ENCODE data around the gene DIP2A. TPM values are rescaled to one million over a fixed set of nuclear protein-coding genes. Genes with fewer than 3 reads are reported as not detected.

Gene DIP2A
- total RNA-seq, 6 experiments from 2014 or later = 20.0 to 24.1 (median 21.7) TPM

- TF ChIP-seq CTCF (IDR thresholded peaks at IDR 0.05) = no peak
- DNase-seq = peak; percentile 70
- Mint-ChIP-seq H3K4me3 (no peak overlapping the region), H3K4me1 (ENCODE audit: low read depth) (peaks cover 20% of the 10 kb centered on the region), H3K27ac (peak overlapping the region; percentile 59), H3K27me3 (ENCODE audit: insufficient read depth) (peaks cover 12% of the 10 kb centered on the region), H3K36me3 (ENCODE audit: low read depth) (peaks cover 18% of the 10 kb centered on the region), H3K9me3 (peaks cover 18% of the 10 kb centered on the region)
Observed at GRCh38 chr21:46618738-46619379, 160.2 kb downstream of the DIP2A start.

Other genes with a start within 250 kb of the DIP2A start
- 10 to 100 TPM; 47.9 to 61.3 (median 50.6) TPM for gene LSS, start 230.1 kb upstream of the DIP2A start, total RNA-seq (2021; fragmentation: NEBNext Ultra II Directional; extraction: Animal tissue kit (Norgen Biotek cat#: 25700))
- gene MCM3AP, start 173.3 kb upstream of the DIP2A start, total RNA-seq (2021; fragmentation: NEBNext Ultra II Directional; extraction: Animal tissue kit (Norgen Biotek cat#: 25700)) = 10 to 100 TPM; 85.7 to 91.8 (median 86.9) TPM
- 10 to 100 TPM; 12.5 to 16.0 (median 15.5) TPM for gene YBEY, start 172.5 kb upstream of the DIP2A start, total RNA-seq (2021; fragmentation: NEBNext Ultra II Directional; extraction: Animal tissue kit (Norgen Biotek cat#: 25700))
- 1 to 10 TPM; 5.2 to 7.7 (median 7.1) TPM for gene C21orf58, start 135.0 kb upstream of the DIP2A start, total RNA-seq (2021; fragmentation: NEBNext Ultra II Directional; extraction: Animal tissue kit (Norgen Biotek cat#: 25700))
- gene PCNT, start 134.7 kb upstream of the DIP2A start, total RNA-seq (2021; fragmentation: NEBNext Ultra II Directional; extraction: Animal tissue kit (Norgen Biotek cat#: 25700)) = 10 to 100 TPM; 23.2 to 26.9 (median 25.5) TPM
- gene S100B, start 146.2 kb downstream of the DIP2A start, total RNA-seq (2021; fragmentation: NEBNext Ultra II Directional; extraction: Animal tissue kit (Norgen Biotek cat#: 25700)) = not detected
- gene PRMT2, start 176.8 kb downstream of the DIP2A start, total RNA-seq (2021; fragmentation: NEBNext Ultra II Directional; extraction: Animal tissue kit (Norgen Biotek cat#: 25700)) = 100 to 1,000 TPM in 4 of 6 experiments, 10 to 100 TPM in 2; 98.9 to 111 (median 105) TPM

Measured in HFFc6 (cell line).